HG02763 (cell line): ENCODE data around the gene SLC25A38.
"Not testable (repeated sequence)": the region's sequence is repeated elsewhere in the genome, so short reads cannot be mapped to it uniquely, and the experiment has no call there.

Experiments used
- ATAC-seq: cut with Tn5 transposase; IDR thresholded peaks from one replicate; pipeline ENCODE4 v1.9.1; 2021; ENCODE audit warnings: mild to moderate bottlenecking, moderate library complexity; ENCODE audit not compliant: unreplicated experiment

SLC25A38 gene

GRCh38 chr3:39383045-39383880 is at the start of gene SLC25A38:
SLC25A38 (plus strand) TSS chr3:39383370; CDS start chr3:39383725, 355 bp downstream.
- peak; percentile 63 for ATAC-seq

- ATAC-seq, result no peak
These were observed 49.6 kb upstream of the SLC25A38 start for GRCh38 chr3:39333607-39334006.

- no peak for ATAC-seq
These were observed 49.0 kb upstream of the SLC25A38 start for GRCh38 chr3:39334205-39334604.

GRCh38 chr3:39338201-39338600 is 45.0 kb upstream of the SLC25A38 start:
- no peak for ATAC-seq

- ATAC-seq, result no peak
These were observed 44.1 kb upstream of the SLC25A38 start for GRCh38 chr3:39339086-39339485.

GRCh38 chr3:39343076-39343717 is 40.0 kb upstream of the SLC25A38 start:
- ATAC-seq, result no peak

- no peak for ATAC-seq
These were observed 39.4 kb upstream of the SLC25A38 start for GRCh38 chr3:39343760-39344159.

GRCh38 chr3:39344746-39345344 is 38.3 kb upstream of the SLC25A38 start:
- no peak for ATAC-seq

- ATAC-seq, result peak; percentile 63
These were observed 36.2 kb upstream of the SLC25A38 start for GRCh38 chr3:39346785-39347585.

GRCh38 chr3:39347586-39347876 is 35.6 kb upstream of the SLC25A38 start:
- no peak for ATAC-seq

GRCh38 chr3:39349080-39349479 is 34.1 kb upstream of the SLC25A38 start:
- ATAC-seq, result no peak

- ATAC-seq, result no peak
These were observed 32.5 kb upstream of the SLC25A38 start for GRCh38 chr3:39350714-39351113.

GRCh38 chr3:39351134-39351533 is 32.0 kb upstream of the SLC25A38 start:
- ATAC-seq, result not testable (repeated sequence)

GRCh38 chr3:39353168-39353927 is 29.8 kb upstream of the SLC25A38 start:
- ATAC-seq, result not testable (repeated sequence)

GRCh38 chr3:39358333-39358732 is 24.8 kb upstream of the SLC25A38 start:
- ATAC-seq, result no peak

- no peak for ATAC-seq
These were observed 21.8 kb upstream of the SLC25A38 start for GRCh38 chr3:39361252-39361927.

GRCh38 chr3:39362192-39362591 is 21.0 kb upstream of the SLC25A38 start:
- ATAC-seq, result no peak

- no peak for ATAC-seq
These were observed 20.4 kb upstream of the SLC25A38 start for GRCh38 chr3:39362812-39363211.

- not testable (repeated sequence) for ATAC-seq
These were observed 12.7 kb upstream of the SLC25A38 start for GRCh38 chr3:39370450-39370849.

GRCh38 chr3:39372833-39373232 is 10.3 kb upstream of the SLC25A38 start:
- ATAC-seq, result no peak
